Bone marrow (tissue), 2 donors: ENCODE data around the gene PARN.
"Not testable (repeated sequence)": the region's sequence is repeated elsewhere in the genome, so short reads cannot be mapped to it uniquely, and the experiment has no call there.

ENCODE experiments used
- DNase-seq, 2 donors: peaks; one replicate each; lab custom pipeline; 2025; lab: John Stamatoyannopoulos, UW

Gene PARN, protein sequence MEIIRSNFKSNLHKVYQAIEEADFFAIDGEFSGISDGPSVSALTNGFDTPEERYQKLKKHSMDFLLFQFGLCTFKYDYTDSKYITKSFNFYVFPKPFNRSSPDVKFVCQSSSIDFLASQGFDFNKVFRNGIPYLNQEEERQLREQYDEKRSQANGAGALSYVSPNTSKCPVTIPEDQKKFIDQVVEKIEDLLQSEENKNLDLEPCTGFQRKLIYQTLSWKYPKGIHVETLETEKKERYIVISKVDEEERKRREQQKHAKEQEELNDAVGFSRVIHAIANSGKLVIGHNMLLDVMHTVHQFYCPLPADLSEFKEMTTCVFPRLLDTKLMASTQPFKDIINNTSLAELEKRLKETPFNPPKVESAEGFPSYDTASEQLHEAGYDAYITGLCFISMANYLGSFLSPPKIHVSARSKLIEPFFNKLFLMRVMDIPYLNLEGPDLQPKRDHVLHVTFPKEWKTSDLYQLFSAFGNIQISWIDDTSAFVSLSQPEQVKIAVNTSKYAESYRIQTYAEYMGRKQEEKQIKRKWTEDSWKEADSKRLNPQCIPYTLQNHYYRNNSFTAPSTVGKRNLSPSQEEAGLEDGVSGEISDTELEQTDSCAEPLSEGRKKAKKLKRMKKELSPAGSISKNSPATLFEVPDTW

DNA sequence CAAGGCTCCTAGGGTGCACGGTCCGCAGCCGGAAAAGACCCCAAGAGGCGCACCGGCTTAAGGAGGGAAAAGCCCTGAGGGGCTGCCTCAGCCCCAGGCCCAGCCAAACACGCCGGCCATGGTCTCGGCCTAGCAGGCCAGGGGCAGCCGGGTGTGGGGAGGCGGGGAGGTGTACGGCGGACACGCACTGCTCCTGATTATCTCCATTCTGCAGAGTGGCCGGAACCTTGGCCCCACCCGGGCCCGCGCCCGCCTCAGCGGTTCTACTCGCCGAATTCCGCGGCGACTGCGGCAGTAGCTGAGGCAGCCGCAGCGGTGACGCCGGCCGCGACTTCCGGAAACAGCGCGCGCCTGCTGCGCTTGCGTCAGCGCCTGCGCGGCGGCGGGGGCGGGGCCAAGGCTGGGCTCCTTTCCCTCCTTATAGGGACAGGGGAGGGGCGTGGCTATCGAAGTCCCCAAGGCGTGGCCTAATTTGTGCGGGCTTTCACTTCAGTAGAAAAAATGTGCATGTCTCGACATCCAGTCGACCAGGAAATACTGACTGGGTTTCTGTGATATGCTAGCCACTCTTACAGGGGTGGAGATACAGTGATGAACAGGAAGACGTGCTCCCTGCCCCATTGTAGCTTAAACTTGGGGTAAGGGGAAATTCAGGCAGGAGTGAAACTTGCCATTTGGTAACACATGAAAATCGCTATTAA, at the start of gene PARN:
Gene PARN (minus strand): TSS at position 342 of the 701 bp plus-strand sequence. CDS start 135 bp downstream, at position 207.
- peak; percentile 76 to 89 for DNase-seq

DNA sequence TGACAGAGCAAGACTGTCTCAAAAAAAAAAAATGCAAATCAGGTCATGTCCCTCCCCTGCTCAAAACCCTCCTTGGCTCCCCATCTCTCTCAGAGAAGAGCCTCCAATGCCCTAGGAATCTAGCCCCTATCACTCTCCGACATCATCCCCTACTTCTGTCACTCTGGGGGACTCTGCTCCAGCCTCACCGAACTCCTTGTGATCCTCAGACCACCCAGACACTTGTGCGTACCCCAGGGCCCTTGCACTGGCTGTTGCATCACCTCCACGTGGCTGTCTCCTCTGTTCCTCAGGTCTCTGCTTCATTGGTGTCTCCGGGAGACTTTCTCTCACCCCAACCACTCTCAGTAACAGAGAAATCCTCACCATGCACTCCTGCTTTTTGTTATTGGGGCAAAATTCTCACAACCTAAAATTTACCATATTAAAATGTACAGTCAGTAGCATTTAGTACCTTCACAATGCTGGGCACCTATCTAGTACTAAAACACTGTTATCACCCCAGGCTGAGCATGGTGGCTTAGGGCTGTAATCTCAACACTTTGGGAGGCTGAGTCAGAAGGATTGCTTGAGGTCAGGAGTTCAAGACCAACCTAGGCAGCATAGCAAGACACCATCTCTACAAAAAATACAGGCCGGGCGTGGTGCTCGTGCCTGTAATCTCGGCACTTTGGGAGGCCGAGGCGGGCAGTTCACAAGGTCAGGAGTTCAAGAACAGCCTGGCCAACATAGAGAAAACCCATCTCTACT, 48.9 kb upstream of the PARN start:
- no peak for DNase-seq

DNA sequence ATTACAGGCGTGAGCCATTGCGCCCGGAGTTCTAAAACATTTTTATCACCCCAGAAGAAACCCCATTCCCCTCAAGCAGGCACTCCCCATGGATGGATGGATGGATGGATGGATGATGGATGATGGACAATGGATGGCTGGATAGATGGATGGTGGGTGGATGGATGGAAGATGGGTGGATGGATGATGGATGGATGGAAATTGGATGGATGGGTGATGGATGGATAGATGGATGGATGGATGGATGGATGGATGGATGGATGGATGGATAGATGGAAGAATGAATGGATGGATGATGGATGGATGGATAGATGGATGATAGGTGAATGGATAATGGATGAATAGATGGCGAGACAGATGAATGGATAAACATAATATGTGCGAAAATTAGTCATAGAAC, 47.6 kb upstream of the PARN start:
- no peak for DNase-seq

DNA sequence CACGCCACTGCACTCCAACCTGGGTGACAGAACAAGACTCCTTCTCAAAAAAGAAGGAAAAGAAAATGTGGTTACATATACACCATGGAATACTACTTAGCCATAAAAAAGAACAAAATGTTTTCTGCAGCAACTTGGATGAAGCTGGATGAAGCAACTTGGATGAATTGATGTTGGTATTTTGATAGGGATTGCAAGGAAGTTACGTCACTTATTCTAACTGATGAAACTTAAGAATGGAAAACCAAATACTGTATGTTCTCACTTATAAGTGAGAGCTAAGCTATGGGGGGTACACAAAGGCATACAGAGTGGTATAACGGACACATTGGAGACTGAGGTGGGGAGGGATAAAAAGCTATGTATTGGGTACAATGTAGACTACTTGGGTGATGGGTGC, 46.6 kb upstream of the PARN start:
- no peak for DNase-seq

DNA sequence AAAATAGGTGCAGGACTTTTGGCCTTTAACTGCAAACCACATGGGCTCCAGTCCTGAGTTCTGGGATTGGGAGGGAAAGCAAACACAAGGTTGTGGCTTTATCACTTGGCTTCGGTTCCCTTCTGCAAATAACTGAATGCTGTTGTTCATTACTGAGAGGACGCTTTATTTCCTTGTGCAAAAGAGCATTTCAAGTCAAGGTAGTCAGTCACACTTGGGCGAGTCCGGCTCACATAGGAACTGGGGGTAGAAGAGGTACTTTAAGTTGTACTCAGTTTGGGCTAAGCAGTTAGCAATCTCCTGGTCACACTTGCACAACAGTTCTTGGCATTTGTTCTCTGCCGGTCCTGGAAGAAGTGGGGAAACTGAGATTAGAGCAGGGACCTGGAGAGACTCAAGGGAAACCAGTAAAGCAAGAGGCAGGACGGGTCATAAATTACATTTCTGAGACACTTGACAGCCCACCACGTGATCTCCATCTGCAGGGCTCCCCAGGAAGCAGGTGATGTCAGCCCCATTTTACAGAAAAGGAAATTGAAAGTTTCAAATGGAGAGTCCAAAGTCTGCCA, 42.4 kb upstream of the PARN start:
- no peak for DNase-seq

DNA sequence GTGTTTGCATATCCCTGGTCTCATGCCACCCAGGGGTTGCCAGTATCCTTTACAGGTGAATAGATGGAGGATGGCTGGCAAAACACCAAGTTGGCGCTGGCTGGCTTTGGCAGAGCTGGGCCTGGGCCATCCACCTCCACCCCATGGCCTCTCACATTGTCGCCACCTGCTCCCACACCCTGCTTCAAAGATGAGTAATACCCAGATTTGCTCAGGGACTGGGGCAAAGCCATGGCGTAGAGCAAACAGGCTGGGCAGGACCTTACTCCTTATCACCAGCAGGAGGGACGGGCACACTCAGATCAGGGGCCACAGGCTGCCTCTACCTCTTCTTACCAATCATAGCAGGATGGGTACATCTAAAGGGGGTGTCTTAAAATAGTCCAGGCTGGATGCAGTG, 39.7 kb upstream of the PARN start:
- no peak for DNase-seq

DNA sequence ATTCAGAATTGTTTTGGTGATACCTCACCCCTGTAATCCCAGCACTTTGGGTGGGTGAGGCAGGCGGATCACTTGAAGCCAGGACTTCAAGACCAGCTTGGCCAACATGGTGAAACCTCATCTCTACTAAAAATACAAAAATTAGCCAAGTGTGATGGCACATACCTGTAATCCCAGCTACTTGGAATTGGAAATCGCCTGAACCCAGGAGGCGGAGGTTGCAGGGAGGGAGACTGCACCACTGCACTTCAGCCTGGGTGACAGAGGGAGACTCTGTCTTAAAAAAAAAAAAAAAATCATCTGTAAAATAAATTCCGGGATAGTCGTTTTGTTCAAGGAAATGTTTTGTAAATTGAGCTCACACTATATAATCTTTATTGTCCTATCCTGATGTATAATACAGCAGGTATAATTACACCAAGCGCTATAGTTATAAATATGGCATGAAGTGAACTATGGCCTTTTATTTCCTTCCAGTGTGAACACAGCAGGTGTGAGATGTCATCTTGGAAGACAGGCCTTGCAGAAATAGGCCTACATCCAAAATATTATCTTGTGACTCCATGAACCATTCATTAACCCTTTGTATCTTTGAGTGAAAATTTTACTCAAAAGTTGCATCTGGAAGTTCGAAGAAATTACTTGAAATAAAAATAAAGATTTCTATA, 38.6 kb upstream of the PARN start:
- no peak for DNase-seq

DNA sequence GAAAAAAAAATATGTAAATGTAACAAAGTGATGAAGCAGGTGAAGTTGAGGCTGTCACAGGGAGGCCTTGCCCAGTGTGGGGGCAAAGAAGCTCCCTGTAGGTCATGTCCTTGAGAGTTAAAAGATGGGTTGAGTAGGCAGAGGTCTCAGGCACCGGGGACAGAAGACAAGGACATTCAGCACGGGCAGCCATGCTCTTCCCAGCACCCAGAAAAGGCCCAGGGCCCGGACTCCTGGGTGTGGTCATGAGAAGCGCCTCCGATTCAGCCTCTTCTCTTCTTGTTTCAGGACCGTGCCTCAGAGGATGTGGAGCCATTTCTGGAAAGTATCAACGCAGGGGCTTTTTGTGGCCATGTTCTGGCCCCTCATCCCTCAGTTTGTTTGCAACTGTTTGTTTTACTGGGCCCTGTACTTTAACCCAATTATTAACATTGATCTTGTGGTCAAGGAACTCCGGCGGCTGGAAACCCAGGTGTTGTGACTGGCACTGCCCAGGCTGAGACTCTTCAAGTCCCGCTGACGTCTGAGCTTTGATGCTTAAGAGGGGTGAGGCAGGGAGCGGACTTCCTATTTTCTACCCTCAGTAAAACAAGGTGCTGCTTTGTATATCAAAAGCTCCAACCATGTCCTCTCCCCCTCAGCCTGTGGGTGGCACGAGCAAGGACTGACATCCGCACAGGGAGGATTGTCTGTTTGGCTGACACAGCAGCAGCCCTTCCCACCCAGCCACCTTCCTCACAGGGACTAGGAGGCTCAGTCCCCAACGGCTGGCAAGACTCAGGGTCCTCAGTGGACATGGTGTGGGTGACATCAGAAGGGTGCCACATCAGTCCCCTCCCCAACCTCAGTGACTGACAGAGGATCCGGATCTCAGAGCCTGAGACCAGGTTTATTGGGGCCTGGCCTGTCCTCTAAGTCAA, 37.5 kb upstream of the PARN start:
- DNase-seq, result no peak

DNA sequence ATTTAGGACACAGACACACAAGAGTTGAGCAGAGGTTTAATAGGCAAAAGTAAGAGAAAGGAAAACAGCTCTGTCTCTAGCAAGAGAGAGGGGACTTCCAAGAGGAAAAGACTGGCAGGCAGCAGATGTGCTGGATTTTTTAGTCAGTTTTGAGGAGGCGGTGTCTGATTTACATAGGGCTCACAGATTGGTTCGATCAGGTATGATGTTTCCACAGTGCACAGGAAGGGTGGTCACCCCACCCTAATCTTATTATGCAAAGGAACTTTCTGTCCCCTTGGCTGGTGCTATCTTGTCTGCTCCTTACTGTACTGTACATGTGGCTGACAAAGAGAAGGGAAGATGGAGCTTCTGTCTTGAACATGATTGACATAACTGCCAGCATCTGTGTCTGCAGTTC, 28.0 kb upstream of the PARN start:
- no peak for DNase-seq

DNA sequence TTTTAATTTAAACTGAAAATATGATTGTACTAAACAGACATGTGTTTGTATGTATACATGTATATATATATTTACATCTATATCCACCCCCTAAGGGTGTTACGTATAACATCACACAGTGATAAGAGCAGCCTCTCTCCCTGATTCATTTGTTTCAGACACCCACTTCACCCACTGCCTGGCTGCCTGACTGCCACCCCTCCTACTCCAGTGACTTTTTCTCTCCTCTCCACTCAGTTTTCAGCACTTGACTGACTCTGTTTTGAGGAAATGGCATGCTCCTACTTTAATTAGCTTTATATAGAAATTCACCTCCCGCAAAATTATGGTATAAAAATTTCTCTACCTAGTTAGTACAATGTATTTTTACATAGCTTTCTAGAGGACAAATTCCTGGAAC, 22.7 kb upstream of the PARN start:
- DNase-seq, result no peak

DNA sequence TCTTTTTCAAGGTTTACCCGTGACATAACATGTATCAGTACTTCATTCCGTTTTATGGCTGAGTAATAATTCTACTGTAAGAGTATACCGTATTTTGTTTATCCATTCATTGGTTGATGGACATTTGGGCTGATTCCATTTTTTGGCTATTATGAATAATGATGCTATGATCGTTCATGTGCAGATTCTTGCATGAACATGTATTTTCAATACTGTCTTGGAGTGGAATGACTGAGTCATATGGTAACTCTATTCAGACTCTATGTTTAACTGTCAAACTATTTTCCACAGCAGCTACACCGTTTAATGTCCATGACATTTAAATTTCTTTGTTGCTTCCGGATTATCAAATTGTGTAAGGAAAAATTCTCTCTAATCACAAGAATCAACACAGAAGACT, 20.6 kb upstream of the PARN start:
- no peak for DNase-seq

DNA sequence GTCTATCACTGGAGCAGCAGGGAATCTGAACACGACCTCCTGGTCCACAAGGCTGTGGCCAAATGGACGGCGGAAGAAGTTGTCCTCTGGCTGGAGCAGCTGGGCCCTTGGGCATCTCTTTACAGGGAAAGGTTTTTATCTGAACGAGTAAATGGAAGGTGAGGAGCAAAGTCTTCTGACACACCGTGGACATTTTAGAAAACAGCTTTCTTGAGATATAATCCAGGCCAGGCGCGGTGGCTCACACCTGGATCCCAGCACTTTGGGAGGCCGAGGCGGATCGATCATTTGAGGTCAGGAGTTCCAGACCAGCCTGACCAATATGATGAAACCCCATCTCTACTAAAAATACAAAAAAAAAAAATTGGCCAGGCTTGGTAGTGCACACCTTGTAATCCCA, 19.8 kb upstream of the PARN start:
- no peak for DNase-seq

DNA sequence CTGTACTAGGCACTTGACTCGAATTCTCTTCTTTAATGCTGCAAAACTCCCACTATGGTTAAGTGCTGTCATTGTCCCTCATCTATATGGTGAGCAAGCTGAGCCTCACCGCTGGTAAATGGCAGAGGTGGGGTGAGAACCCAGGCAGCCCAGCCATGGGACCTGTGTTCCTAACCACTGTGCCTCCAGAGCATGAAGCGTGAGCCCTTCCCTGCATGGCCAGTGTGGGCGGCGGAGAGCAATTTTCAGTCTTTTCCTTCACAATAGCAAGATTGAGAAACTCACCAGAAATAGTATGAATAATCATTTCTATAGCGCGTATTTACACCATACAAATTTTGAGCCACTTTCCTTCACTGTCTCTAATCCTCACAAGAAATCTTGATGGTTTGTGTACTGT, 11.9 kb upstream of the PARN start:
- DNase-seq, result no peak

DNA sequence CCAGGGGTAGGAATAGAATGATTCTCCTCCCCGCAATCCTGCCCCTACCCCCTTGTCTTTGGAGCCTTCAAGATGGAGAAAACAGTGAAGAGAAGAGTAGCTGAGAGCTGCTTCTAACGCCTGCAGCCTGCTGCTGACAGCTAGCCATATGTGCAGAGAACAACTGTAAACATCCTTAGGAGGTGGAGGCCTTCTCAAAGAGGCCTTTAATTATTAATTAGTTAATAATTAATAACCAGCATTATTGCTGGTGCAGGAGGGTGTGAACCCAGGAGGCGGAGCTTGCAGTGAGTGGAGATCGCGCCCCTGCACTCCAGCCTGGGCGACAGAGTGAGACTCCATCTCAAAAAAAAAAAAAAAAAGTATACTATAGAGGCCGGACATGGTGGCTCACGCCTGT, 11.1 kb upstream of the PARN start:
- no peak for DNase-seq

DNA sequence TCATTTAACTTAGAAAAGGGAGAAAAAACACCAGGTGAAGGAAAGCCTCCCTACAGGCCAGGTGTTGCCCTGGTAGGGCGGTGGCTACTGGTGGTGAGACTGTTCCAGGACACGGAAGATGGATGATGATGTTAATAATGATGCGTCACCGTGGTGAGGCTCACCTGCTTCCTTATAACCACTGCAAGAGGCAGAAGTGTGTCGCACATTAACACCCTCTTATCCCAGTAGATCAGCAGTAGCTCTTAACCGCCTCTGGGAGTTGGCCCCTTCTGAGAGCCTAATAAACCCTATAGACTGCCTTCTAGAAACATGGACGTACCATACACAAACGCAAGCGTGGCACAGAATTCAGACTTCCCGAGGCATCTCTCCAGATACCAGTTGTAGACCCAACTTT, 10.5 kb upstream of the PARN start:
- DNase-seq, result no peak

DNA sequence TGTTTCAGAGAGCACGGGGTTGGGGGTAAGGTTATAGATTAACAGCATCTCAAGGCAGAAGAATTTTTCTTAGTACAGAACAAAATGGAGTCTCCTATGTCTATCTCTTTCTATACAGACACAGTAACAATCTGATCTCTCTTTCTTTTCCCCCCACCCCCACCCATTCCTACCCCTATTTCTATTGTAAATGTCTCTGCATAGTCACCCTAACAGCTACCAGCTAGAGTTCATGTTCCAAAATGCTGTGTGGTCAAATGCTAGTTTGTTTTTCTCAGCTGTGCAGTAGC, 6.8 kb upstream of the PARN start:
- DNase-seq, result not testable (repeated sequence)

DNA sequence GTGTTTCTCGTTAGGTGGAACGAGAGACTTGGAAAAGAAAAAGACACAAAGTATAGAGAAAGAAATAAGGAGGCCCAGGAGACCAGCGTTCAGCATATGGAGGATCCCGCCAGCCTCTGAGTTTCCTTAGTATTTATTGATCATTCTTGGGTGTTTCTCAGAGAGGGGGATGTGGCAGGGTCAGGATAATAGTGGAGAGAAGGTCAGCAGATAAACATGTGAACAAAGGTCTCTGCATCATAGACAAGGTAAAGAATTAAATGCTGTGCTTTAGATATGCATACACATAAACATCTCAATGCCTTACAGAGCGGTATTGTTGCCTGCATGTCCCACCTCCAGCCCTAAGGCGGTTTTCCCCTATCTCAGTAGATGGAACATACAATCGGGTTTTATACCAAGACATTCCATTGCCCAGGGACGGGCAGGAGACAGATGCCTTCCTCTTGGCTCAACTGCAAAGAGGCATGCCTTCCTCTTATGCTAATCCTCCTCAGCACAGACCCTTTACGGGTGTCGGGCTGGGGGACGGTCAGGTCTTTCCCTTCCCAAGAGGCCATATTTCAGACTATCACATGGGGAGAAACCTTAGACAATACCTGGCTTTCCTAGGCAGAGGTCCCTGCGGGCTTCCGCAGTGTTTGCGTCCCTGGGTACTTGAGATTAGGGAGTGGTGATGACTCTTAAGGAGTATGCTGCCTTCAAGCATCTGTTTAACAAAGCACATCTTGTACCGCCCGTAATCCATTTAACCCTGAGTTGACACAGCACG, 6.3 kb upstream of the PARN start:
- not testable (repeated sequence) for DNase-seq

DNA sequence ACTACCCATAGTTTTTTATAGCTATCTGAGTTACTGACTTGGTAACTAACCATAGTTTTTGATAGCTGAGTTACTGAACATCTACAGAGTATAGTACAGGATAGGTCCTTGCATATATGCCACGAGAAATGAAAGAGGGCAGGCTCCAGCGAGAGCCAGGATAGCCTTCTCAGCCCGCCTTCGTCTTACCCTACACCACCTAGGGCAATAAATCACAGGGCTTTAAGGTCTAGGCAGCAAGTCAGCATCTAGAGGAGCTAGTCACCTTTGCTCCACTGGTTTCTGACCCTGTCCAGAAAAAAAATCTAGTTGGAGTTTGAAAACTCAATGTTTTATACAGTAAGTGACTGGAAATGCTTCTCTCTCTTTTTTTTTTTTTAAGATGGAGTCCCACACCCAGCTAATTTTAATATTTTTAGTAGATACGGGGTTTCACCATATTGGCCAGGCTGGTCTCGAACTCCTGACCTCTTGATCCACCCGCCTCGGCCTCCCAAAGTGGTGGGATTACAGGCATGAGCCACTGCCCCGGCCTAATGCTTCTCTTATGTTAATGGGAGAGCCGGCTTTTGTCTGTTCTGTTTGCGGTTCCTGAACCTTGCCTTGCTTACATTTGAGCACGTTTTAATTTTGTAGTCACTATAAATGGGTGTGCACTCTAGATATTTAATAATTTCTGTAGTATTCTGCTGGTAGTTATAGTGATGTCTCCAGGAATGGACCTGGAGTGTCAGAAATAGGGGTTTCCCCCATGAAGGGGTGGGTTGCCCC, 5.5 kb upstream of the PARN start:
- no peak for DNase-seq

DNA sequence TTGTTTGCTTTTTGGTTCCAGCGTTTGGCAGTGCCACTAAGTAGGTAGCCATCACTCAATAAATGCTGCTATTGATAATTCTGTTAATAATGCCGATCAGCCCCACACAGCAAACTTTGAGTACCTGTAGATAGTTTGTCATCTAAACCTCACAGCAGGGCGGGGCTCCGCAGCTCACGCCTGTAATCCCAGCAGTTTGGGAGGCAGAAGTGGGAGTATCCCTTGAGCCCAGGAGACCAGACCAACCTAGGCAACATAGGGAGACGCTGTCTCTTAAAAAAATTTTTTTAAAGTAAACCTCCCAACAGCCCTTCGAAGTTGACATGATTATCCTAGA, 4.3 kb upstream of the PARN start:
- no peak for DNase-seq
